Measurements from ENCODE around the gene CCDC85C.

The CCDC85C gene

GRCh38 chr14:99604766-99605298, 825 bp upstream of the CCDC85C start:
- no peak for TF ChIP-seq CTCF (conservative IDR thresholded peaks at IDR 0.05; ENCODE audit: low read depth, low read length)
- peak overlapping the region; percentile 67 for H3K4me3 ChIP-seq (ENCODE audit: low read length)
- no peak for DNase-seq (ENCODE audit: low read depth)

- DNase-seq (ENCODE audit: low read depth): peak; percentile 86
- no peak for TF ChIP-seq CTCF (conservative IDR thresholded peaks at IDR 0.05; ENCODE audit: low read depth, low read length)
- peak overlapping the region; percentile 67 for H3K4me3 ChIP-seq (ENCODE audit: low read length)
Observed at GRCh38 chr14:99604278-99604765, 315 bp upstream of the CCDC85C start.

GRCh38 chr14:99602788-99603415, 1.1 kb downstream of the CCDC85C start:
- peak overlapping the region; percentile 83 for H3K4me3 ChIP-seq (ENCODE audit: low read length)
- no peak for DNase-seq (ENCODE audit: low read depth)
- TF ChIP-seq CTCF (conservative IDR thresholded peaks at IDR 0.05; ENCODE audit: low read depth, low read length): no peak

GRCh38 chr14:99602054-99602787, 1.8 kb downstream of the CCDC85C start:
- DNase-seq (ENCODE audit: low read depth): no peak
- TF ChIP-seq CTCF (conservative IDR thresholded peaks at IDR 0.05; ENCODE audit: low read depth, low read length): no peak

GRCh38 chr14:99601361-99601831, 2.6 kb downstream of the CCDC85C start:
- no peak for DNase-seq (ENCODE audit: low read depth)
- peak overlapping the region; percentile 83 for H3K4me3 ChIP-seq (ENCODE audit: low read length)
- TF ChIP-seq CTCF (conservative IDR thresholded peaks at IDR 0.05; ENCODE audit: low read depth, low read length): no peak

More at GRCh38 chr14:99602054-99602787, 1.8 kb downstream of the CCDC85C start:
- H3K4me3 ChIP-seq (ENCODE audit: low read length): peak overlapping the region; percentile 83

GRCh38 chr14:99600232-99600888, 3.6 kb downstream of the CCDC85C start:
- DNase-seq (ENCODE audit: low read depth): no peak
- H3K4me3 ChIP-seq (ENCODE audit: low read length): no peak overlapping the region
- no peak for TF ChIP-seq CTCF (conservative IDR thresholded peaks at IDR 0.05; ENCODE audit: low read depth, low read length)
